Parietal lobe (tissue), 2 donors: ENCODE results near the gene FMR1NB. TPM values are rescaled to one million over a fixed set of nuclear protein-coding genes. Genes with fewer than 3 reads are reported as not detected.

ENCODE experiments used
- small RNA-seq: library from RNA; depleted of rRNA; stranded (forward); fragments of <200 nt; gene quantifications from one replicate; pipeline ENCODE3, GENCODE V24; 2014; ENCODE audit warnings: low replicate concordance
- total RNA-seq: library from RNA; depleted of rRNA; stranded (reverse); fragments of >200 nt; gene quantifications from one replicate; pipeline ENCODE4 v1.2.3, GENCODE V29; 2014

FMR1NB gene
- not detected for total RNA-seq

GRCh38 chrX:147981038-147981752 is at the start of gene FMR1NB:
TSS of gene FMR1NB (plus strand) at chrX:147981337. CDS start at chrX:147981403, 66 bp downstream.

Small RNA genes within 50 kb of the gene (small RNA-seq; reads per million reads assigned to genes)
- not detected for gene RNA5SP524

Other genes starting within 250 kb of the FMR1NB start
- gene FMR1, start 69.4 kb upstream of the FMR1NB start, total RNA-seq: 93.6 TPM